Measurements from ENCODE around the gene SHCBP1.

GRCh38 chr16:46555951-46556350 lies 65.2 kb downstream of the SHCBP1 start:
- TF ChIP-seq CTCF (IDR thresholded peaks at IDR 0.05), result no peak
- TF ChIP-seq POLR2AphosphoS5 (IDR thresholded peaks at IDR 0.05), result no peak

Data from gastroesophageal sphincter (tissue), 3 donors.